ENCODE data around the gene C5orf34. TPM values are rescaled to one million over a fixed set of nuclear protein-coding genes. Genes with fewer than 3 reads are reported as not detected.
"Not testable (repeated sequence)": the region's sequence is repeated elsewhere in the genome, so short reads cannot be mapped to it uniquely, and the experiment has no call there.

Gene C5orf34
- total and polyA plus RNA-seq, 8 donors = 0.22 to 0.56 (median 0.37) TPM

GRCh38 chr5:43467100-43467499 is 47.8 kb downstream of the C5orf34 start:
- no peaks in the 10 kb centered on the region for H3K4me1 ChIP-seq
- H3K27me3 ChIP-seq = no peaks in the 10 kb centered on the region
- H3K36me3 ChIP-seq = no peaks in the 10 kb centered on the region
- no peak for TF ChIP-seq CTCF (IDR thresholded peaks at IDR 0.05)
- no peak overlapping the region for H3K4me3 ChIP-seq
- intact Hi-C loops (cut with DNase I) = no loop called here
- no peak overlapping the region for H3K27ac ChIP-seq
- no peak for DNase-seq
- H3K9me3 ChIP-seq = no peaks in the 10 kb centered on the region
- FAIRE-seq = no peak
- ATAC-seq = no peak

GRCh38 chr5:43465455-43465854 is 49.5 kb downstream of the C5orf34 start:
- intact Hi-C loops (cut with DNase I); H3K4me1 ChIP-seq; FAIRE-seq; H3K9me3 ChIP-seq; ATAC-seq; DNase-seq; H3K27ac ChIP-seq; H3K4me3 ChIP-seq; H3K36me3 ChIP-seq; H3K27me3 ChIP-seq: not testable (repeated sequence)
- WGBS, 2 donors = 98 to 100% methylated on average over 3 of the region's 3 CpGs

GRCh38 chr5:43461066-43461465 is 53.9 kb downstream of the C5orf34 start:
- no peaks in the 10 kb centered on the region for H3K36me3 ChIP-seq
- H3K27ac ChIP-seq = no peak overlapping the region
- H3K4me3 ChIP-seq = no peak overlapping the region
- DNase-seq = no peak
- H3K4me1 ChIP-seq = no peaks in the 10 kb centered on the region
- no peaks in the 10 kb centered on the region for H3K27me3 ChIP-seq
- H3K9me3 ChIP-seq = no peaks in the 10 kb centered on the region
- WGBS, 2 donors = 94 to 100% methylated on average over 1 of the region's 1 CpG
- intact Hi-C loops (cut with DNase I) = no loop called here
- no peak for ATAC-seq
- no peak for TF ChIP-seq CTCF (IDR thresholded peaks at IDR 0.05)
- no peak for FAIRE-seq

GRCh38 chr5:43456556-43456955 is 58.4 kb downstream of the C5orf34 start:
- no peaks in the 10 kb centered on the region for H3K36me3 ChIP-seq
- H3K4me3 ChIP-seq = no peak overlapping the region
- DNase-seq = no peak
- no peak overlapping the region for H3K27ac ChIP-seq
- no peak for FAIRE-seq
- no peak for ATAC-seq
- 97 to 98% methylated on average over 3 of the region's 3 CpGs for WGBS, 2 donors
- intact Hi-C loops (cut with DNase I) = no loop called here
- TF ChIP-seq CTCF (IDR thresholded peaks at IDR 0.05) = no peak
- H3K9me3 ChIP-seq = no peaks in the 10 kb centered on the region
- no peaks in the 10 kb centered on the region for H3K27me3 ChIP-seq
- no peaks in the 10 kb centered on the region for H3K4me1 ChIP-seq

GRCh38 chr5:43441575-43441974 is 73.4 kb downstream of the C5orf34 start:
- intact Hi-C loops (cut with DNase I); FAIRE-seq; H3K9me3 ChIP-seq; H3K36me3 ChIP-seq; H3K27me3 ChIP-seq; H3K27ac ChIP-seq; ATAC-seq; H3K4me3 ChIP-seq; DNase-seq; H3K4me1 ChIP-seq: not testable (repeated sequence)

GRCh38 chr5:43437062-43437660 is 77.8 kb downstream of the C5orf34 start:
- no peaks in the 10 kb centered on the region for H3K9me3 ChIP-seq
- 94 to 95% methylated on average over 3 of the region's 3 CpGs for WGBS, 2 donors
- TF ChIP-seq CTCF (IDR thresholded peaks at IDR 0.05) = no peak
- no peak overlapping the region for H3K27ac ChIP-seq
- no peaks in the 10 kb centered on the region for H3K27me3 ChIP-seq
- no peak for ATAC-seq
- H3K4me3 ChIP-seq = no peak overlapping the region
- FAIRE-seq = no peak
- H3K4me1 ChIP-seq = peaks cover 11 to 21% (median 15%) of the 10 kb centered on the region in 3 donors
- no peak for DNase-seq
- intact Hi-C loops (cut with DNase I) = no loop called here
- H3K36me3 ChIP-seq = no peaks in the 10 kb centered on the region

Other genes starting within 250 kb of the C5orf34 start
- 10 to 100 TPM; 13.3 to 33.1 (median 22.1) TPM for gene HMGCS1, start 201.7 kb downstream of the C5orf34 start, total RNA-seq
- 10 to 100 TPM; 11.4 to 17.6 TPM for gene HMGCS1, start 201.7 kb downstream of the C5orf34 start, polyA plus RNA-seq
- 10 to 100 TPM in 3 of 6 donors, 1 to 10 TPM in 3; 3.1 to 22.7 (median 10.4) TPM for gene CCL28, start 102.8 kb downstream of the C5orf34 start, total RNA-seq
- 1 to 10 TPM; 6.0 to 6.5 TPM for gene CCL28, start 102.8 kb downstream of the C5orf34 start, polyA plus RNA-seq
- 1 to 10 TPM; 3.5 to 8.4 (median 5.0) TPM for gene TMEM267, start 31.3 kb downstream of the C5orf34 start, total RNA-seq
- 1 to 10 TPM; 5.3 to 6.6 TPM for gene TMEM267, start 31.3 kb downstream of the C5orf34 start, polyA plus RNA-seq
- gene PAIP1, start 41.9 kb upstream of the C5orf34 start, total RNA-seq = 10 to 100 TPM; 22.4 to 43.9 (median 30.6) TPM
- 10 to 100 TPM; 22.9 to 29.9 TPM for gene PAIP1, start 41.9 kb upstream of the C5orf34 start, polyA plus RNA-seq
- 10 to 100 TPM; 27.1 to 48.0 (median 36.1) TPM for gene NNT, start 88.0 kb upstream of the C5orf34 start, total RNA-seq
- gene NNT, start 88.0 kb upstream of the C5orf34 start, polyA plus RNA-seq = 10 to 100 TPM in 1 of 2 donors, 1 to 10 TPM in 1; 6.1 to 13.3 TPM